Erythroblast (primary cell): ENCODE measurements around the gene RNASE8.

Experiments
- GATA1 ChIP-seq: IDR thresholded peaks from 2 replicates; pipeline ENCODE4 v1.6.1; 2011; ENCODE audit warnings: low read depth, mild to moderate bottlenecking, control low read depth, low read length, moderate library complexity
- POLR2A ChIP-seq: IDR thresholded peaks from 2 replicates; pipeline ENCODE4 v1.6.1; 2011; ENCODE audit warnings: mild to moderate bottlenecking, low read length

- TF ChIP-seq POLR2A: no peak
- TF ChIP-seq GATA1: no peak
Measured at GRCh38 chr14:21078287-21078686, 20.7 kb downstream of the RNASE8 start.
